Activated CD8-positive, alpha-beta memory T cell treated with anti-CD3 and anti-CD28 coated beads for 48 hours (primary cell): ENCODE measurements around the gene TMEM219.

ENCODE experiments used
- DNase-seq, 3 experiments: peaks; one replicate each; pipeline ENCODE4 v3.0.0-alpha.2; 2020; ENCODE audit warnings: low read depth in 2 of 3, low spot score in 2 of 3

The TMEM219 gene

DNA sequence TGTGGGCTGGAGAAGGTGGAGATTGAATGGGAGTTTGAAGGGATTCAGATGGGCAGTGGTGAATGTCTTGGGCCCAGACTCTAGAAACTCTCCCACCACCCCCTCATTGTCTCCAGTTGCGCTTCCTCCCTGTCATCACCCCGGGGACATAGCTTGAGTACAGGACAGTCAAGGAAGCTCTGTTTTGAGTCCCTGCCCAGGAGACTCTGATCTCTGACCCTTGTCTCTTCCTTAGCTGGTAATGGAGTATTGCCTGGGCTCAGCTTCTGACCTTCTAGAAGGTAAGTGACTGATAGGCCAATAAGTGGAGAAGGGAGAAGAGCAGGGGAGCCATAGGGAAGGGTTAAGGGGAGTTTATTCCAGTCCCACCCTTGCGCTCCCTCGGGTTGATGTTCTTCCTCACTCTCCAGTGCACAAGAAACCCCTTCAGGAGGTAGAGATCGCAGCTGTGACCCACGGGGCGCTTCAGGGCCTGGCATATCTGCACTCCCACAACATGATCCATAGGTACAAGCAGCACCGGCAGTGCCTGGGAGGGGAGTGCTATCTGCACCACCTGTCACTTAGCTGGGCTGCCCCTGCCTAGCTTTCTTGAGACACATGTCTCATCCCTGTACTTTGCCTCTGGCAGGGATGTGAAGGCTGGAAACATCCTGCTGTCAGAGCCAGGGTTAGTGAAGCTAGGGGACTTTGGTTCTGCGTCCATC lies 16.8 kb downstream of the TMEM219 start:
- no peak for DNase-seq

- no peak for DNase-seq
These were observed 20.9 kb downstream of the TMEM219 start for GRCh38 chr16:29982560-29983419.

- DNase-seq: no peak
These were observed 21.7 kb downstream of the TMEM219 start for GRCh38 chr16:29983420-29984136.

- DNase-seq: no peak
These were observed 22.4 kb downstream of the TMEM219 start for GRCh38 chr16:29984137-29984763.

- no peak for DNase-seq
These were observed 22.9 kb downstream of the TMEM219 start for GRCh38 chr16:29984764-29985147.

DNA sequence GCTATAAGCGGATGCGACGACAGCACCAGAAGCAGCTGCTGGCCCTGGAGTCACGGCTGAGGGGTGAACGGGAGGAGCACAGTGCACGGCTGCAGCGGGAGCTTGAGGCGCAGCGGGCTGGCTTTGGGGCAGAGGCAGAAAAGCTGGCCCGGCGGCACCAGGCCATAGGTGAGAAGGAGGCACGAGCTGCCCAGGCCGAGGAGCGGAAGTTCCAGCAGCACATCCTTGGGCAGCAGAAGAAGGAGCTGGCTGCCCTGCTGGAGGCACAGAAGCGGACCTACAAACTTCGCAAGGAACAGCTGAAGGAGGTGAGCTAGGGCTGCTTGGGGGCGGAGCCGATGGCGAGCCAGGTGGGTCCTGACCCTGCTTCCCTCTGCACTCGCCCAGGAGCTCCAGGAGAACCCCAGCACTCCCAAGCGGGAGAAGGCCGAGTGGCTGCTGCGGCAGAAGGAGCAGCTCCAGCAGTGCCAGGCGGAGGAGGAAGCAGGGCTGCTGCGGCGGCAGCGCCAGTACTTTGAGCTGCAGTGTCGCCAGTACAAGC lies 23.5 kb downstream of the TMEM219 start:
- DNase-seq: no peak

GRCh38 chr16:29986231-29986630 lies 24.4 kb downstream of the TMEM219 start:
- no peak for DNase-seq

DNA sequence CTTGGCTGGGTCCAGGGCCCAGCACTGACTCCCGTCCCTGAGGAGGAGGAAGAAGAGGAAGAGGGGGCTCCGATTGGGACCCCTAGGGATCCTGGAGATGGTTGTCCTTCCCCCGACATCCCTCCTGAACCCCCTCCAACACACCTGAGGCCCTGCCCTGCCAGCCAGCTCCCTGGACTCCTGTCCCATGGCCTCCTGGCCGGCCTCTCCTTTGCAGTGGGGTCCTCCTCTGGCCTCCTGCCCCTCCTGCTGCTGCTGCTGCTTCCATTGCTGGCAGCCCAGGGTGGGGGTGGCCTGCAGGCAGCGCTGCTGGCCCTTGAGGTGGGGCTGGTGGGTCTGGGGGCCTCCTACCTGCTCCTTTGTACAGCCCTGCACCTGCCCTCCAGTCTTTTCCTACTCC lies 25.1 kb downstream of the TMEM219 start:
- DNase-seq: no peak

DNA sequence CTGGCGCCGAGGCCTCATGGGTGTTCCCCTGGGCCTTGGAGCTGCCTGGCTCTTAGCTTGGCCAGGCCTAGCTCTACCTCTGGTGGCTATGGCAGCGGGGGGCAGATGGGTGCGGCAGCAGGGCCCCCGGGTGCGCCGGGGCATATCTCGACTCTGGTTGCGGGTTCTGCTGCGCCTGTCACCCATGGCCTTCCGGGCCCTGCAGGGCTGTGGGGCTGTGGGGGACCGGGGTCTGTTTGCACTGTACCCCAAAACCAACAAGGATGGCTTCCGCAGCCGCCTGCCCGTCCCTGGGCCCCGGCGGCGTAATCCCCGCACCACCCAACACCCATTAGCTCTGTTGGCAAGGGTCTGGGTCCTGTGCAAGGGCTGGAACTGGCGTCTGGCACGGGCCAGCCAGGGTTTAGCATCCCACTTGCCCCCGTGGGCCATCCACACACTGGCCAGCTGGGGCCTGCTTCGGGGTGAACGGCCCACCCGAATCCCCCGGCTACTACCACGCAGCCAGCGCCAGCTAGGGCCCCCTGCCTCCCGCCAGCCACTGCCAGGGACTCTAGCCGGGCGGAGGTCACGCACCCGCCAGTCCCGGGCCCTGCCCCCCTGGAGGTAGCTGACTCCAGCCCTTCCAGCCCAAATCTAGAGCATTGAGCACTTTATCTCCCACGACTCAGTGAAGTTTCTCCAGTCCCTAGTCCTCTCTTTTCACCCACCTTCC lies 25.6 kb downstream of the TMEM219 start:
- DNase-seq: no peak

DNA sequence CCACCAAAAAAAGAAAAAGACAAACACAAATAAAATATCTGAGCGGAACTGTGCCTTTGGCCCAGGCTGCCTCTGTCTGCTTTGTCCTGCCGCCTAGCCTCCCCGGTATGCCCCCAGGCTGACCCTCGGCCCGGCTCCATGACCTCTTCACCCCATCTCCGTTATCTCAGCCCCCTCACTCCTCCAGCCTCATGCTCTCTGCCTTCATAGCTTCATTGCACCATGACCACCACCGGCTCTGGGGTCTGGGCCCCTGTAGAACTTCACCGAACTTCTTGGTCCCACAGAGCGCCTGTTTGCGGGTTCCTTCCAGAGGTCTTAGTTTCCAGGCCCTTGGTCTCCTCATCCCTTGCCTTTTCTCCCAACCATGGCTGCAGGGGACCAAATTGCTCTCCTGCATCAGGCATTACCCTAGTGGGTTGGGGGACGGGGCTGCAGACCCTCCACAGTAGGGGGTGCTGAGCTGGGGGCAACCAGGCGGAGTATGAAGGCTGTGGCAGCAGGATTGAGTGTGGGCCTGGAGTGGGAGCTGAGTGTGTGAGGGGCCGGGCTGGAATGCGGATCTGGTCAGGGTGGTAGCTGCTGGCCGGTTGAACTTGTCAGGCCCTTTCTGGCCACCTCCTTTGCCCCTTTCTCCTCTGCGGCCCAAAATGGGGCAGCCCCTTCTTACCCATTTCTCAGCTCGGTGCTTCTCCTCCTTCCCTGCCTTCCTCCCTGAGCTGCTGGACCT lies 26.6 kb downstream of the TMEM219 start:
- no peak for DNase-seq

DNA sequence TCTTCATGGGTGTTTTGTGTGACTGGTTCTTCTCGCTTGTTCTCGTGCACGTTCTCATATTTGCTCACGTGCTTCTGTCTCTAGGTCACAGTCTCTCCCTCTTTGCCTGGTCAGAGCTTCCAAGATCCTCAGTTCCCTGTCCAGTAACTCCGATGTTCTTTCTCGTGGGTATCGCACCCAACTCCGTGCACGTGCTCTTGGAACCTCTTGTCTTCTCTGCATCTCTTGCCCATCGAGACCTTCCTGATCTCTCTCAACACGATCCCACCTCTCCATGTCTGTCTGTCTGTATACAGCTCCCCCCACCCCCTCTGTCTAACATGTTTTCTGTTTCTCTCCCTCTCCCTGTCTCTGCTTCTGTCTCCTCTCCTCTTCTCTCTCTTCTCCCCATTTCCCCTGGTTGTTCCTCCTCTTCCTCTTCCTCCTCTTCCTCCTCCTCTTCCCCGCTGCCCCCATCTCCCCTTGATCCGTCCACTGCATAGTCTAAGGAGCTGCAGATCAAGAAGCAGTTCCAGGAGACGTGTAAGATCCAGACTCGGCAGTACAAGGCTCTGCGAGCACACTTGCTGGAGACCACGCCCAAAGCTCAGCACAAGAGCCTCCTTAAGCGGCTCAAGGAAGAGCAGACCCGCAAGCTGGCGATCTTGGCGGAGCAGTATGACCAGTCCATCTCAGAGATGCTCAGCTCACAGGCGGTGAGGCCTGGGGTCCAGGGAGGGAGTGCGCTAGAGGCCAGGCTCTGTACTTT lies 27.4 kb downstream of the TMEM219 start:
- no peak for DNase-seq

- DNase-seq: no peak
These were observed 28.2 kb downstream of the TMEM219 start for GRCh38 chr16:29990034-29990433.

DNA sequence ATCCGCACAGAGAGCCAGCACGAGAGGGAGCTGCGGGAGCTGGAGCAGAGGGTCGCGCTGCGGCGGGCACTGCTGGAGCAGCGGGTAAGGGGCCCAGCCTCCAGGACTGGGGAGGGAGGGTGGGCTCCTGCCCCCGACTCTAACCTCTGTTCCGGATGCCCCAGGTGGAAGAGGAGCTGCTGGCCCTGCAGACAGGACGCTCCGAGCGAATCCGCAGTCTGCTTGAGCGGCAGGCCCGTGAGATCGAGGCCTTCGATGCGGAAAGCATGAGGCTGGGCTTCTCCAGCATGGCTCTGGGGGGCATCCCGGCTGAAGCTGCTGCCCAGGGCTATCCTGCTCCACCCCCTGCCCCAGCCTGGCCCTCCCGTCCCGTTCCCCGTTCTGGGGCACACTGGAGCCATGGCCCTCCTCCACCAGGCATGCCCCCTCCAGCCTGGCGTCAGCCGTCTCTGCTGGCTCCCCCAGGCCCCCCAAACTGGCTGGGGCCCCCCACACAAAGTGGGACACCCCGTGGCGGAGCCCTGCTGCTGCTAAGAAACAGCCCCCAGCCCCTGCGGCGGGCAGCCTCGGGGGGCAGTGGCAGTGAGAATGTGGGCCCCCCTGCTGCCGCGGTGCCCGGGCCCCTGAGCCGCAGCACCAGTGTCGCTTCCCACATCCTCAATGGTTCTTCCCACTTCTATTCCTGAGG lies 29.1 kb downstream of the TMEM219 start:
- DNase-seq: no peak

DNA sequence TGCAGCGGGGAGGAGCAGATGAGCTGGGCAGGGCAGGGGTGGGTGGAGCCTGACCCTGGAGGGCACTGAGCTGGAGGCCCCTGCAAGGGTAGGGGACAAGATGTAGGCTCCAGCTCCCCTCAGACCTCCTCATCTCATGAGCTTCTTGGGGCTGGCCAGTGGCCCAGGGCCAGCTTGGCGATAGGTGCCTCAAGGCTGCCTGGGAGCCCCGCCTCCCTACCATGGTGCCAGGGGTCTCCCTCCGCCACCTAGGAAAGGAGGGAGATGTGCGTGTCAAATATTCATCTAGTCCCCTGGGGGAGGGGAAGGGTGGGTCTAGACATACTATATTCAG lies 29.7 kb downstream of the TMEM219 start:
- DNase-seq: no peak

GRCh38 chr16:29992344-29992967 lies 30.6 kb downstream of the TMEM219 start:
- no peak for DNase-seq

GRCh38 chr16:29993191-29993902 lies 31.5 kb downstream of the TMEM219 start:
- no peak for DNase-seq

DNA sequence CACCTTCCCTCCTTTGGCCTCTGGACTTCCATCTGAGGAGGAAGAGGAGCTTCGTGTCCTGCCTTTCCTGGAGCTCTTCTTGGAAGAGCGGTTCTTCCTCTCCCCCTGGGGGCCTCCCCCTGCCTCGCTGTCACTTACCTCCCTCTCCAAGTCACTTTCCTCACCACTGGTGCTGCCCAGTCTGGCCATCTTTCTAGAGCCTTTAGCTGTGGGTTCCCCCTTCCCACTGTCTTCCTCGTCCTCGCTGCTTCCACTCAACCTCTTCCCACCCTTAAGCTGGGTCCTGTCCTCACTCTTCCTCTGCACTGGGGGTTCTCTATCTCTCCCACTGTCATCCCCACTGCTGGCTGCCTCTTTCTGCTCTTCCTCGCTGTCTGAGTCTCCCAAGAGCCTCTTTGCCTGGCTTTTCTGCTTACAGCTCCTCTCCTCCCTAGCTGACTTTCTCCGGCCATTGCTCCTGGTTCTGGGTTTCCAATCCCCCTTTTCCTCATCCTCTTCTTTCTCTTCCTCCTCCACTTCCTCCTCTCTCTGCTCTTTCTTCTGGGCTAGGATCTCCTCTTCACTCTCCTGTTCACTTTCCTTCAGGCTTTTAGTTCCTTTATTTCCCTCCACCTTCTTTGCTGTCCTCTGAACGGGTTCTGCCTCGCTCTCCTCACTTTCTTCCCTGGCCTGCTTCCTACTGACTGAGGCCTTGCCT lies 32.2 kb downstream of the TMEM219 start:
- DNase-seq: no peak
